ENCODE data around the gene PCP2. TPM values are rescaled to one million over a fixed set of nuclear protein-coding genes. Genes with fewer than 3 reads are reported as not detected.
A peak's percentile ranks its signal among the peaks of the same experiment; 100 is the strongest.

PCP2 gene
- total RNA-seq, 1 experiment from 2014 or later, result 1.9 TPM

DNA sequence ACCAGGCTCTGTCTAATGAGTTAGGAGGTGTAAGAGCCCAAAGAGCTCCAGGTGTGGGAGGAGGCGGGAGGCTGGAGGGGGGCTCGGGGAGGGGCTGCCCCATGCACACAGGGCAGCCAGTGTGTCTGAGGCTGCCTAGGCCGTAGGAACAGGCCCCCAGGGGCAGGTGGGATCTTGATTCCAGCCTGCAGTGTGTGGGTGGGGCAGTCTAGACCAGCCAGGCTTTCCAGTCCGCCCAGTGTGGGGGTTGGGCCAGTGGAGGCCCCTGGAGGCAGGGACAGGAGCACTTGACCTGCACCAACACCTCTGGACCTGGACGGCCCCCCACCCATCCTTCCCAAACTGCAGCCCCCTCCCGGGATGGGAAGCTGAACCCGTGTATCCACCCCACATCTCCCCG lies 43.3 kb downstream of the PCP2 start:
- Mint-ChIP-seq H3K27me3 (ENCODE audit: insufficient read depth, unreplicated experiment) (no peaks in the 10 kb centered on the region), H3K36me3 (ENCODE audit: insufficient read depth, unreplicated experiment) (no peaks in the 10 kb centered on the region), H3K9me3 (ENCODE audit: unreplicated experiment) (no peaks in the 10 kb centered on the region), H3K4me3 (ENCODE audit: unreplicated experiment) (no peak overlapping the region), H3K27ac (ENCODE audit: unreplicated experiment) (no peak overlapping the region), H3K4me1 (ENCODE audit: low read depth, unreplicated experiment) (peaks cover 4% of the 10 kb centered on the region)
- Histone ChIP-seq H3K36me3 (ENCODE audit: control insufficient read depth, insufficient read depth, low read length) (no peaks in the 10 kb centered on the region), H3K27me3 (replicated peaks; ENCODE audit: control insufficient read depth, insufficient read depth, low read length) (no peaks in the 10 kb centered on the region), H3K4me1 (peaks cover 10% of the 10 kb centered on the region), H3K4me3 (ENCODE audit: low read depth, low read length) (no peak overlapping the region), H3K9me3 (no peaks in the 10 kb centered on the region)
- intact Hi-C loops (cut with micrococcal nuclease; ENCODE audit: unreplicated experiment), result no loop called here
- DNase-seq, result peak; percentile 68
- CTCF ChIA-PET, result interaction anchor here (1.4 kb wide), 1 partner anchor 22 kb away, joined by 9 read pairs; no protein-coding TSS in a partner anchor
- BruUV-seq (replicated peaks), result no TSS peak
- POLR2A ChIA-PET, result no interaction called here
- TF ChIP-seq, protein P1, sequence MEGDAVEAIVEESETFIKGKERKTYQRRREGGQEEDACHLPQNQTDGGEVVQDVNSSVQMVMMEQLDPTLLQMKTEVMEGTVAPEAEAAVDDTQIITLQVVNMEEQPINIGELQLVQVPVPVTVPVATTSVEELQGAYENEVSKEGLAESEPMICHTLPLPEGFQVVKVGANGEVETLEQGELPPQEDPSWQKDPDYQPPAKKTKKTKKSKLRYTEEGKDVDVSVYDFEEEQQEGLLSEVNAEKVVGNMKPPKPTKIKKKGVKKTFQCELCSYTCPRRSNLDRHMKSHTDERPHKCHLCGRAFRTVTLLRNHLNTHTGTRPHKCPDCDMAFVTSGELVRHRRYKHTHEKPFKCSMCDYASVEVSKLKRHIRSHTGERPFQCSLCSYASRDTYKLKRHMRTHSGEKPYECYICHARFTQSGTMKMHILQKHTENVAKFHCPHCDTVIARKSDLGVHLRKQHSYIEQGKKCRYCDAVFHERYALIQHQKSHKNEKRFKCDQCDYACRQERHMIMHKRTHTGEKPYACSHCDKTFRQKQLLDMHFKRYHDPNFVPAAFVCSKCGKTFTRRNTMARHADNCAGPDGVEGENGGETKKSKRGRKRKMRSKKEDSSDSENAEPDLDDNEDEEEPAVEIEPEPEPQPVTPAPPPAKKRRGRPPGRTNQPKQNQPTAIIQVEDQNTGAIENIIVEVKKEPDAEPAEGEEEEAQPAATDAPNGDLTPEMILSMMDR (IDR thresholded peaks at IDR 0.05; ENCODE audit: insufficient read depth in 1 of 2, low read depth in 1 of 2, low read length in 1 of 2, severe bottlenecking in 1 of 2, unreplicated experiment in 1 of 2), result no peak

DNA sequence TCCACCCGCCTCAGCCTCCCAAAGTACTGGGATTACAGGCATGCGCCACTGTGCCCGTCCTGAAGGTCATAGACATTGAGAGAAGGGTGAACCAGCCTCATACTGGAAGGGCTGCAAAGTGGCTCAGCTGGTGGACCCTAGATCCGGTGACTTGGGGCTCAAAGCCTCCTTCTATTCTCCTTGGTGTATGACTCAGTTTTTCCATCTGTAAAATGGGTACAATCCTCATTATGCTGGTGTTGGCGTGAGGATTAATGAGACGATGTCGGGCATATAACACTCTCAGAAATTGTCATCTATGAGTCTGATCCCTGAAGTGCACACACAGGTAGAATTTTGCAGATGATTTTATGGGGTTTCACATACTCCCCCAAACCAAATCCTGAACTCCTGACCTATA lies 43.7 kb downstream of the PCP2 start:
- ChIA-PET POLR2A (no interaction called here), CTCF (interaction anchor here (1.4 kb wide), 1 partner anchor 21 kb away, joined by 9 read pairs; no protein-coding TSS in a partner anchor)
- intact Hi-C loops (cut with micrococcal nuclease; ENCODE audit: unreplicated experiment), result no loop called here
- TF ChIP-seq, protein P1 (IDR thresholded peaks at IDR 0.05; ENCODE audit: insufficient read depth in 1 of 2, low read depth in 1 of 2, low read length in 1 of 2, severe bottlenecking in 1 of 2, unreplicated experiment in 1 of 2), result no peak
- DNase-seq, result no peak
- H3K4me3 ChIP-seq (ENCODE audit: low read depth, low read length), result no peak overlapping the region
- H3K9me3 Mint-ChIP-seq (ENCODE audit: unreplicated experiment), result no peaks in the 10 kb centered on the region
- no peak overlapping the region for H3K27ac Mint-ChIP-seq (ENCODE audit: unreplicated experiment)
- no TSS peak for BruUV-seq (replicated peaks)
- H3K36me3 Mint-ChIP-seq (ENCODE audit: insufficient read depth, unreplicated experiment), result no peaks in the 10 kb centered on the region
- H3K4me1 ChIP-seq, result peaks cover 9% of the 10 kb centered on the region
- no peaks in the 10 kb centered on the region for H3K36me3 ChIP-seq (ENCODE audit: control insufficient read depth, insufficient read depth, low read length)
- no peaks in the 10 kb centered on the region for H3K27me3 ChIP-seq (replicated peaks; ENCODE audit: control insufficient read depth, insufficient read depth, low read length)
- H3K27me3 Mint-ChIP-seq (ENCODE audit: insufficient read depth, unreplicated experiment), result no peaks in the 10 kb centered on the region
- no peak overlapping the region for H3K4me3 Mint-ChIP-seq (ENCODE audit: unreplicated experiment)
- no peaks in the 10 kb centered on the region for H3K9me3 ChIP-seq
- H3K4me1 Mint-ChIP-seq (ENCODE audit: low read depth, unreplicated experiment), result no peaks in the 10 kb centered on the region

DNA sequence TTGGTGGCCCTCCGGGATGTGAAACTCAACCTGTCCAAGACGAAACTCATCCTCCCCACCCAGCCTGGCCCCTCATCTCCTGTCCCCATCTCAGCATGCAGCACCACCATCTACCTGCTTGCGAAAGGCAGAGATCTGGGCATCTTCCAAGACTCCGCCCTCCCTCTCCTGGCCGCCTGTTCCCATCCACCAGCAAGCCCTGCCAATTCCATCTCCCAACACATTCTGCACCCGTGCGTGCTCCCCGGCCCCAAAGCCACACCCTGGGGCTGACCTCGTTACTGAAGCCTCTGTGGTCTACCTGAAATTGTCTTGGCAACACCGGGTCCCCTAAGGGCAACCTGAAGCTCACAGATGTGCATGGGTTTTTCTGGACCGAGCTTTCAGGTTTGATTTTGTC lies 51.1 kb downstream of the PCP2 start:
- no peaks in the 10 kb centered on the region for H3K4me1 Mint-ChIP-seq (ENCODE audit: low read depth, unreplicated experiment)
- H3K36me3 ChIP-seq (ENCODE audit: control insufficient read depth, insufficient read depth, low read length), result no peaks in the 10 kb centered on the region
- TF ChIP-seq, protein P1 (IDR thresholded peaks at IDR 0.05; ENCODE audit: insufficient read depth in 1 of 2, low read depth in 1 of 2, low read length in 1 of 2, severe bottlenecking in 1 of 2, unreplicated experiment in 1 of 2), result no peak
- no peaks in the 10 kb centered on the region for H3K27me3 ChIP-seq (replicated peaks; ENCODE audit: control insufficient read depth, insufficient read depth, low read length)
- intact Hi-C loops (cut with micrococcal nuclease; ENCODE audit: unreplicated experiment), result no loop called here
- no peaks in the 10 kb centered on the region for H3K4me1 ChIP-seq
- no peak overlapping the region for H3K4me3 ChIP-seq (ENCODE audit: low read depth, low read length)
- no peak for DNase-seq
- CTCF ChIA-PET, result interaction anchor here (0.6 to 2.3 kb wide), 2 partner anchors 14 to 445 kb away, joined by 6 to 8 read pairs; no protein-coding TSS in a partner anchor
- no peak overlapping the region for H3K4me3 Mint-ChIP-seq (ENCODE audit: unreplicated experiment)
- POLR2A ChIA-PET, result no interaction called here
- H3K9me3 Mint-ChIP-seq (ENCODE audit: unreplicated experiment), result no peaks in the 10 kb centered on the region
- H3K36me3 Mint-ChIP-seq (ENCODE audit: insufficient read depth, unreplicated experiment), result no peaks in the 10 kb centered on the region
- H3K27ac Mint-ChIP-seq (ENCODE audit: unreplicated experiment), result no peak overlapping the region
- no peaks in the 10 kb centered on the region for H3K9me3 ChIP-seq
- BruUV-seq (replicated peaks), result no TSS peak
- H3K27me3 Mint-ChIP-seq (ENCODE audit: insufficient read depth, unreplicated experiment), result peaks cover 8% of the 10 kb centered on the region

Small RNAs within 50 kb of the gene (microRNA-seq; reads per million reads assigned to microRNA genes)
- gene MIR6792, result 2.2 reads per million, percentile 10 among the genes with 10 or more reads in this experiment

Other genes starting within 250 kb of the PCP2 start
- gene PEX11G, start 144.7 kb downstream of the PCP2 start, total RNA-seq (2022), result 3.9 TPM in 2 replicates
- 29.4 TPM in 2 replicates for gene ZNF358, start 117.6 kb downstream of the PCP2 start, total RNA-seq (2022)
- 16.1 and 16.2 TPM in 2 replicates for gene MCOLN1, start 111.1 kb downstream of the PCP2 start, total RNA-seq (2022)
- 67.6 and 79.2 TPM in 2 replicates for gene PNPLA6, start 98.0 kb downstream of the PCP2 start, total RNA-seq (2022)
- 60.5 and 61.6 TPM in 2 replicates for gene CAMSAP3, start 37.9 kb downstream of the PCP2 start, total RNA-seq (2022)
- 44.7 and 47.9 TPM in 2 replicates for gene XAB2, start 4.2 kb downstream of the PCP2 start, total RNA-seq (2022)
- 138 and 139 TPM in 2 replicates for gene PET100, start 3.9 kb downstream of the PCP2 start, total RNA-seq (2022)
- 113 and 125 TPM in 2 replicates for gene STXBP2, start 3.4 kb upstream of the PCP2 start, total RNA-seq (2022)
- gene RETN, start 35.3 kb upstream of the PCP2 start, total RNA-seq (2022), result not detected in 2 replicates
- gene MCEMP1, start 43.4 kb upstream of the PCP2 start, total RNA-seq (2022), result not detected in 2 replicates
- gene TRAPPC5, start 47.1 kb upstream of the PCP2 start, total RNA-seq (2022), result 80.3 and 83.4 TPM in 2 replicates
- not detected in 2 replicates for gene FCER2, start 68.4 kb upstream of the PCP2 start, total RNA-seq (2022)
- gene CLEC4G, start 98.4 kb upstream of the PCP2 start, total RNA-seq (2022), result not detected in 2 replicates
- gene CD209, start 113.8 kb upstream of the PCP2 start, total RNA-seq (2022), result not detected in 2 replicates
- gene CLEC4M, start 129.5 kb upstream of the PCP2 start, total RNA-seq (2022), result not detected in 2 replicates
- 6.5 and 9.8 TPM in 2 replicates for gene EVI5L, start 196.5 kb upstream of the PCP2 start, total RNA-seq (2022)
- 3.7 and 4.4 TPM in 2 replicates for gene PRR36, start 240.7 kb upstream of the PCP2 start, total RNA-seq (2022)

Data from Caco-2 (cell line).